Measurements from ENCODE around the gene CSNK1E. TPM values are rescaled to one million over a fixed set of nuclear protein-coding genes. Genes with fewer than 3 reads are reported as not detected.

CSNK1E gene
- total RNA-seq, 1 donor from 2014 or later = 208 TPM

DNA sequence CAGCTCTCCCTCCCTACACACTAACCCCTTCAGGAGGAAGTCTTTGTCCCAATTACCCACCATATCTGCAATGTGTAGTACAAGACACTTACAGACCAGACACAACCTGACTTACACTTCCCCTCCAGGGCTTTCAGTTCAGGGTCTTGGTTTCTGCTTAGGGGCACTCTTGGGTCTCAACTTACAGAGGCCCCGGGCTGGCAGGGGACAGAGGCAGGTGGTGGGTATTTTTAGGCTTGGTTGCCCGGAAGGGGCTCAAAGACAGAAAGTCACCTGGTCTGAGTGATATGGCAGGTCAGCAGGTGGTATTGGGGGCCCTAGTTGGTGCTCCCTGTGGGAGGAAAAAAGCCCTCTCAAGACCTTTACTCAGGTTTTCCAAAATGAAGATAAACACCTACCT is 41.1 kb downstream of the CSNK1E start:
- no peaks in the 10 kb centered on the region for H3K27me3 ChIP-seq (ENCODE audit: control insufficient read depth, insufficient read depth, low read length)
- H3K36me3 ChIP-seq (ENCODE audit: control insufficient read depth, insufficient read depth, low read length) = no peaks in the 10 kb centered on the region
- no peak overlapping the region for H3K4me3 ChIP-seq (ENCODE audit: low read depth, low read length)
- TF ChIP-seq, protein P1, sequence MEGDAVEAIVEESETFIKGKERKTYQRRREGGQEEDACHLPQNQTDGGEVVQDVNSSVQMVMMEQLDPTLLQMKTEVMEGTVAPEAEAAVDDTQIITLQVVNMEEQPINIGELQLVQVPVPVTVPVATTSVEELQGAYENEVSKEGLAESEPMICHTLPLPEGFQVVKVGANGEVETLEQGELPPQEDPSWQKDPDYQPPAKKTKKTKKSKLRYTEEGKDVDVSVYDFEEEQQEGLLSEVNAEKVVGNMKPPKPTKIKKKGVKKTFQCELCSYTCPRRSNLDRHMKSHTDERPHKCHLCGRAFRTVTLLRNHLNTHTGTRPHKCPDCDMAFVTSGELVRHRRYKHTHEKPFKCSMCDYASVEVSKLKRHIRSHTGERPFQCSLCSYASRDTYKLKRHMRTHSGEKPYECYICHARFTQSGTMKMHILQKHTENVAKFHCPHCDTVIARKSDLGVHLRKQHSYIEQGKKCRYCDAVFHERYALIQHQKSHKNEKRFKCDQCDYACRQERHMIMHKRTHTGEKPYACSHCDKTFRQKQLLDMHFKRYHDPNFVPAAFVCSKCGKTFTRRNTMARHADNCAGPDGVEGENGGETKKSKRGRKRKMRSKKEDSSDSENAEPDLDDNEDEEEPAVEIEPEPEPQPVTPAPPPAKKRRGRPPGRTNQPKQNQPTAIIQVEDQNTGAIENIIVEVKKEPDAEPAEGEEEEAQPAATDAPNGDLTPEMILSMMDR (IDR thresholded peaks at IDR 0.05; ENCODE audit: insufficient read depth, low read length, poor library complexity, severe bottlenecking) = no peak
- no peak for DNase-seq (ENCODE audit: low read depth)

DNA sequence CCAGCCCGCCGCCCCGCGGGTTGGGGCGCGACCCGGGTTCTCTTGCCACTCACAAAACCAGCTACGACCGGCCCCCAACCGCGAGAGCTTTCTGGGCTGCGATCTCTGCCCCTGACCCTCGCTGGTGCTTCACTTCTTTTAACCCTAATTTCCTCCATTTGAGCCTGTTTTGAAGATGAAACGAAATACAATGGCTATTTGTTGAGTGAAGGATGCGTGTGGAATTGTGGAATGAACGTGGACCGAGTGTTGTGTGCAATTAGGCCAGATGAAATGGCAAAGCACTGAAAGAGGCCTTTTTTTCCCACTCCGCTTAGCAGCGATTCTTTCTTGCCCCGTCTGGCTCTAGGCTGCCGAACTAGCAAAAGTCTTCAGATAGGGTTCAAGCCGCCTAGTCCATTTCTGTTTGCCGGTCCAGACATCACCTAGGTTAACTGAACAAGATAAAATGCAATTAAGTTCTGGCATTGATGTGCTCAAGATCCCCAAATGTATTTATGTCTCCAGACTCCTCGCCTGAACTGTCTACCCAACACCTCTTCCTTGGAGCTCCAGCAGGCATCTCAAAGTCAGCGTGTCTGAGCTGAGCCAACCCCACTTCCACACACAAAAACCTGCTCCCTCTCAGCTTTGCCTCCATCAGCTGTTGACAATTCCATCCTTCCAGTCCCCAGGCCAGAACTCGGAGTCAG is 44.0 kb downstream of the CSNK1E start:
- TF ChIP-seq, protein P1 (IDR thresholded peaks at IDR 0.05; ENCODE audit: insufficient read depth, low read length, poor library complexity, severe bottlenecking) = no peak
- H3K4me3 ChIP-seq (ENCODE audit: low read depth, low read length) = peak overlapping the region; percentile 83
- DNase-seq (ENCODE audit: low read depth) = no peak

DNA sequence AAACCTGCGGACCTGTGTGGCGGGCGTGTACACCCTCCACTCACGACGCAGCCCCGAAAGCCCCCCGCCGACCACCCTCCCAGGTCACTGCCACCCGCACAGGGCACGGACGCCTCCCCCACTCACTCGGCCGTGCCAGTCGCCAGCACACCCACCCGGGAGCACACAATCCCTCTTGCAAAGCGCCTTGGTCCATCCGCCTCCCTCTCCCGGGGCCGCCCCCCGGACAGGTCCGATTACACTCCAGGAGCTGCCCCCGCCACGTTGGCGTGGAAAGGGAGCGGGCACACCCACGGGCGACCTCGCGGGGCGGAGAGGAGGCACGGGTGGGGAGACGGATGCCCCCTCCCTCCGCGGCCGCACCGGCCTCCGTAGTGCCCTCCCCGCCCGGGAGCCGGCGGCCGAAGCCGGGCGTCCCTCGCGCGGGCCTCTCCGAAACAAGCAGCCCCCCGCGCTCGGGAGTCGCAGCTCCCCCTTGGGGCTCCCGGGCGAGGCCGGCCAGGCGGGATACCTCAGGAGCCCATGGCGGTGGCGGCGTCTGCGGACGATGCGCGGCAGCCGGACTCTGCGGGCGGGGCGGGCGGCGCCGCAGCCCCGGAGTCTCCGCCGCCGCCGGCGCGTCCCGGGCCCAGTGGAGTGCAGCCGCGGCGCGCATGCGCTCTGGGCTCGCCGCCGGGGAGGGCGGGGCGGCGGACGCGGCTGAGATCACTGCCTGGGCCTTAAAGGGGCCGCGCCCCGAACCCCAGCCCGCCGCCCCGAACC is 44.7 kb downstream of the CSNK1E start, which contains the start of gene TMEM184B:
TMEM184B (minus strand) TSS at position 638 of the 762 bp plus-strand sequence. CDS start 25,049 bp downstream, outside the sequence.
- no peak for DNase-seq (ENCODE audit: low read depth)
- H3K27me3 ChIP-seq (ENCODE audit: control insufficient read depth, insufficient read depth, low read length) = no peaks in the 10 kb centered on the region
- H3K36me3 ChIP-seq (ENCODE audit: control insufficient read depth, insufficient read depth, low read length) = no peaks in the 10 kb centered on the region
- TF ChIP-seq, protein P1 (IDR thresholded peaks at IDR 0.05; ENCODE audit: insufficient read depth, low read length, poor library complexity, severe bottlenecking) = no peak
- H3K4me3 ChIP-seq (ENCODE audit: low read depth, low read length) = peak within 1 kb of the TSS; percentile 83

More for the DNA sequence above, 44.0 kb downstream of the CSNK1E start:
- Histone ChIP-seq H3K36me3 (ENCODE audit: control insufficient read depth, insufficient read depth, low read length) (no peaks in the 10 kb centered on the region), H3K27me3 (ENCODE audit: control insufficient read depth, insufficient read depth, low read length) (no peaks in the 10 kb centered on the region)

DNA sequence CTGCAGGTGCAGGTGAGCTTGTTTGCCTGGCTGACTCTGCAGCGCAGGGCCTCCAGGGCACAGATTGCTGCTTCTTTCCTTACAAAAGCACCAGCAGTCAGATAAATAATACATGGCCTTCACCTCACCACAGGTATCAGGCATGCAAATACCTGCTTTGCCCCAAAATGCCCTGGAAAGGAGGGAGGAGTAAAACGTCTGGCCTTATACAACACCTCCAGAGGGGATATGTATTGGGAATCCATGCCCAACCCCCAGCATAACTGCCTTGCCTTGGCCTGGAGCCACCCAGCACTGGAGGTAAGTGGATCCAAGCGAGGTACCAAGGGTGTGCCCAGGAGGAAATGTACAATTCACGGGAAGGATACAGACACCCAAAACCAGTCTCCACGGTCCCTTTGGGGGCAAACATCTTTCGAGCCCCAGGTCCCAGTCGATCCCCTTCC is 45.3 kb downstream of the CSNK1E start:
- Histone ChIP-seq H3K27me3 (ENCODE audit: control insufficient read depth, insufficient read depth, low read length) (no peaks in the 10 kb centered on the region), H3K36me3 (ENCODE audit: control insufficient read depth, insufficient read depth, low read length) (no peaks in the 10 kb centered on the region), H3K4me3 (ENCODE audit: low read depth, low read length) (peak overlapping the region; percentile 83)
- TF ChIP-seq, protein P1 (IDR thresholded peaks at IDR 0.05; ENCODE audit: insufficient read depth, low read length, poor library complexity, severe bottlenecking) = no peak
- DNase-seq (ENCODE audit: low read depth) = no peak

DNA sequence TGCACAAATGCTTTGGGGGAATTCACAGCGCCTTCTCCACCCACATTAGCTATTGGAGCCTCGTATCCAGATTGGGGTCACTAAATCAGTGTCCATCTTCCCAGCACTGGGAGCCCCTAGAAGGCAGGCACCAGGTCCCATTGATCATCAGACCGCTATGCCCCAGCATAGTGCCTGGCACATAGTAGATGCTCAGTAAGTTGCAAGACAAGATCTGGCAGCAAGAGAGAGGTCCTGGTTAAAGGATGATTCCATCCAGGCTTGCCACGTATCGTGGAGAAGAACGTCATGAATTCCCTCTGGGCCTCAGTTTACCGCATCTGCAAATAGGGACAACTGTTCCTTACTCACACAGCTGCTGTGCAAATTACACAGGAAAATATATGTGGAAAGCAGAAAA is 46.1 kb downstream of the CSNK1E start:
- TF ChIP-seq, protein P1 (IDR thresholded peaks at IDR 0.05; ENCODE audit: insufficient read depth, low read length, poor library complexity, severe bottlenecking) = no peak
- H3K36me3 ChIP-seq (ENCODE audit: control insufficient read depth, insufficient read depth, low read length) = no peaks in the 10 kb centered on the region
- DNase-seq (ENCODE audit: low read depth) = no peak
- H3K4me3 ChIP-seq (ENCODE audit: low read depth, low read length) = no peak overlapping the region
- H3K27me3 ChIP-seq (ENCODE audit: control insufficient read depth, insufficient read depth, low read length) = no peaks in the 10 kb centered on the region

Data from kidney epithelial cell (primary cell).